ENCODE measurements around the gene TNIP2.
A peak's percentile ranks its signal among the peaks of the same experiment; 100 is the strongest.

TNIP2 gene

DNA sequence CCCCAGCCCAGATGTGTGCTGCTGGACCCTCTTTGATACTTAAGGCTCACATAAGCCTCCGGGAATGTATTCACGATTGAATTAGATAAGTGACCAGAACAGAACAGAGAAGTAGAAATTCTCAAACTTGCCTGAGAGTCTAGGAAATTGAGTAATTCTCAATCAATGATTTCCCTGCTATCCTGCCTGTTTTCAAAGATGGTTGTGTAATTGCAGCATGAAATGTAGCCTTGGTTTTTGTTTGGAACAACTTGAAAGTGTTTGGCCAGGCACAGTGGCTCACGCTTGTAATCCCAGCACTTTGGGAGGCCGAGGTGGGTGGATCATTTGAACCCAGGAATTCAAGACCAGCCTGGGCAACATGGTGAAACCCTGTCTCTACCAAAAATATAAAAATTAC, 41.2 kb downstream of the TNIP2 start:
- no peak for DNase-seq

DNA sequence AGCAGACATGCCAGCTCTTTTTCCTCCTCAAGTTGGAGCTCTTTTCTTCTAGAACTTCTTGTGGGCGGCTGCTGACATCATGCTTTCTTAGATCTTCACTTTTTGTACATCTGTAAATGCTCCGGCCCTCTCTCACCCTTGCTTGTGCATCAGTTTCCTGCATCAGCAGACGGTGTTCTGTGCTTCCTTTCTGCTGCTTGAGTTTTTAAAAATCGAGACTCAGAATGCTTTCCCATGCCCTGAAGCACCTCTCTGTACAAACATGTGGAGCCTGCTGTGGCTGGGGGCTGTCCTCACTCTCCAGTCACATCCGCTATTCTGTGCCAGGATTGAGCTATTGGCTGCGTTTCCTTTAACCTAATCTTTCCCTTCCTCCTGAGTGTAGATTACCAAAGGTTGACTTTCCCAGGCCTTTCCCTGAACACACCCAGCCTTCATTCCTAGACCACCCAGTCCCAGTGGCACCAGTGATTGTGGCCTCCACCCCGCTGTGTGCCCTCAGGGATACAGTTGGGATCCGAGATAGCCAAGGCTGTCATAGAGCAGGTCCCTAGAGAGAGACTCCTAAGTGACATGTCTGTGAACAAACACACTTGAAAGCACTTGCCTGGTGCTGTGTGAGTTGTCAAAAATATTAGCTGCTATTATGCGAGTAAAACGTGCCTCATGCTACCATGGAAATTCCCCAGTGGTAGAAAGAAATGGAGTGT, 41.9 kb downstream of the TNIP2 start:
- peak; percentile 40 for DNase-seq

- no peak for DNase-seq
Measured at GRCh38 chr4:2713337-2713736, 42.8 kb downstream of the TNIP2 start.

GRCh38 chr4:2712261-2712842, 43.8 kb downstream of the TNIP2 start:
- no peak for DNase-seq

- no peak for DNase-seq
Measured at GRCh38 chr4:2702770-2703169, 53.4 kb downstream of the TNIP2 start.

DNA sequence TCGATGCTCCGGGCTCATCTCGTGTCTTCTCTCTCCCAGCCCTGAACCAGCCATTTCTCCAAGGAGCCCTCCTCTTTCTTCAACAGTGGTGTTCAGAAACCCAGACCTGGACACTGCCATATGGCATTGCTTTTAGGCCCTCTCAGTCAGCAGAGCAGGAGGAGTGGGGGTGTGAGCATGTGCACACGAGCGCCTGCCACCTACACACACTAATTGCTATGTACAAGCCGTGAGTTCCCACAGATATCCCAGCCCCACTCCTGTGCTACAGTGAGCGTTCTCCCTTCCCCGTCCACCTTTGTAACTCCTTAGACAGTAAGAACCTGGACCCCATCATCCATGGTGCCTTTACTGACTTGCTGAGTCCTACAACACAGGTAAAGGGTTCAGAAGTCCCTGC, 53.8 kb downstream of the TNIP2 start:
- no peak for DNase-seq

DNA sequence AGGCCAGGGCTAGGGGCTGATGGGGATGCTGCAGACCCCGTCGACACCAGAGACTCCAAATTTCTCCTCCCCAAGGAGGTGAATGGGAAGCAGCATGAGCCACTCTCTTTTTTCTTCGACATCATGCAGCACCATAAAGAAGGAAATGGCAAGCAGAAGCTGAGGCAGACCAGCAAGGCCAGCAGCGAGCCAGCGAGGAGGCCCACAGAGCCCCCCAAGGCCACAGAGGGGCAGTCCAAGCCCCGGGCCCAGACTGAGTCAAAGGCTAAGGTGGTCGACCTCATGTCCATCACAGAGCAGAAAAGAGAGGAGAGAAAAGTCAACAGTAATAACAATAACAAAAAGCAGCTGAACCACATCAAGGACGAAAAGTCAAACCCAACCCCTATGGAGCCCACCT, 56.1 kb downstream of the TNIP2 start:
- DNase-seq, result no peak

DNA sequence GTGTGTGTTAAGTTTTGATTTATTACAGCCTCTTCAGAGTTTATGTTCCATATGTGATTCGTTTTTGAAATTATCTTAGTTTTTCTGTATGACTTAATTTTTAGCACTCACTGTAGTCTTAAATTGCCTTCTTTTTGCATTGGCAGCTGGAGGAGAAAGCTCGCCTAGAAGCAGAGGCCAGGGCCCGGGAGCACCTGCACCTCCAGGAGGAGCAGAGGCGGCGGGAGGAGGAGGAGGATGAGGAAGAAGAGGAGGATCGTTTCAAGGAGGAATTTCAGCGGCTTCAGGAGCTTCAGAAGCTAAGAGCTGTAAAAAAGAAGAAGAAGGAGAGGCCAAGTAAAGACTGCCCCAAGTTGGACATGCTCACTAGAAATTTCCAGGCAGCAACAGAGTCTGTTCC, 56.6 kb downstream of the TNIP2 start:
- no peak for DNase-seq

- DNase-seq, result no peak
Measured at GRCh38 chr4:2698951-2699505, 57.1 kb downstream of the TNIP2 start.

- DNase-seq, result no peak
Measured at GRCh38 chr4:2698504-2698903, 57.6 kb downstream of the TNIP2 start.

DNA sequence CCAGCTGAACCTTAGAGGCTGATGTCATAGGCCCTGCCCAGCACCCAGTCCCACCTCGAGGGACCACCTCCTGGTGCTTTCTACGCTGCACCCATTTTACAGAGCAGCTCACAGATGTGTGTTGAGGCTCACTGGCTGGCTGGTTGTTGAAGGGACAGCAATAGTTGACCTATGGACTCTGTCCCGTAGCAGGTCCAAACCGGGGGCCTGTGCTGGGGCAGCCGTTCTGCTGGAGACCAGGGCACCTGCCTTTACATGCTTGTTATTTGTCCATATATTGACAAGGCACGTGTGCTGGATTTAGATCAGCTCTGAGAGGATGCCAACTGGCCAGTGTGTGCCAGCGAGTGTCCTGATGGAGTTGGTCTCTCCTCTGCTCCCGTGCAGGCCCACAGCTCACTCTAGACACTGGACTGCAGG, 58.1 kb downstream of the TNIP2 start:
- DNase-seq, result no peak

DNA sequence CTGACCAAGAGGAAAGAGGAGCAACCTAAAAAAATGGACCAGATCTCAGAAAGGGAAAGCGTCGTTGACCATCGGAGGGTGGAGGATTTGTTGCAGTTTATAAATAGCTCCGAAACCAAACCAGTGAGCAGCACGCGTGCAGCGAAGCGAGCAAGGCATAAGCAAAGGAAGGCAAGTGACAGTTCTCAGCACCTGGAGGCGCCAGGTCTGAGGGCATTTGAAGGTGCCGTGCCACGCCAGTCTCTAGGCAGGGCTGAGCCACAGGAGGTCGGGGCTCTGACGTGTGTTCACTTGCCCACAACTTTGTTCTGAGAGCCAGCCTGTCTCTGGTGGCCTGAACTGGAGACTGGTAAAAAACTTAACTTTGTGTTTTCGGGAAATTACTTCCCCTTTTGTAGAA, 59.7 kb downstream of the TNIP2 start:
- DNase-seq, result no peak

- no peak for DNase-seq
Measured at GRCh38 chr4:2695346-2696060, 60.6 kb downstream of the TNIP2 start.

DNA sequence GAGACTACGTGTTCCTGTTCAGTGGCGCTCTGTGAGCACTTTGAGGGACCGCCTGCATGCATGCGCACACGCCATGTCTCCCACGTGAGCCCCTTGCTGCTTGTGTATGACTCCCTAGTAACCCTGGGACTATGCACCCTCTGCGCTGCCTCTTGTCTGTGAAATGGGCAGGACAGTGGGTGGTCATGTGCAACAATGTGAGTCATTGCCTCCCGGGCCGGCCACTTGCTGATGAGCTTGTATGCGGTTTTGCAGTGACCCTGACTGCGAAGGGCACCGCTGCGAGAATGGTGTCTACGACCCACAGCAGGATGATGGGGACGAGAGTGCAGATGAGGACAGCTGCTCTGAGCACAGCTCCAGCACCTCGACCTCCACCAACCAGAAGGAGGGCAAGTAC, 61.4 kb downstream of the TNIP2 start:
- no peak for DNase-seq

DNA sequence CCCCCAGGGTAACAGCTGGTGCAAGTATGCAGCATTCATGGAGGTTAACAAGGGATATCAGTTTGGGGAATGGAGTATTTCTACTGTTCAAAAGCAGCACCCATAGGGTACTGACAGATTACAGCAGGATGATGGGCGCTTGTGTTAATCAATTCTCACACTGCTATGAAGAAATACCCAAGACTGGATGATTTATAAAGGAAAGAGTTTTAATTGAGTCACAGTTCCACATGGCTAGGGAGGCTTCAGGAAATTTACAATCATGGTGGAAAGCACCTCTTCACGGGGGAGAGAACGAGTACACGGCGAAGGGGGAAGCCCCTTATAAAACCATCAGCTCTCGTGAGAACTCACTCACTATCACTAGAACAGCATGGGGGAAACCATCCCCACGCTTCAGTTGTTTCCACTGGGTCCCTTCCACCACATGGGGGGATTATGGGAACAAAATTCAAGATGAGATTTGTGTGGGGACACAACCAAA, 64.1 kb downstream of the TNIP2 start:
- DNase-seq, result no peak

All from NCI-H2029 treated with DMSO at 0.1 percent for 48 hours (cell line).